Thyroid gland (tissue), 4 donors: ENCODE results near the gene LIFR.

Source experiments
- POLR2A ChIP-seq, 2 donors: fragments of 450-650 bp; IDR thresholded peaks; one replicate each; pipeline ENCODE4 v1.6.1; 2017; ENCODE audit warnings: antibody characterized with exemption in 2 of 2, mild to moderate bottlenecking in 2 of 2, moderate library complexity in 1 of 2
- TF ChIP-seq, protein P1 (sequence below), 6 experiments: fragments of 200-600 bp in 3 of 6; fragments of 450-650 bp in 3 of 6; sonication (generic) in 3 of 6; IDR thresholded peaks; one replicate each; pipeline ENCODE4 v1.5.1; 2016 to 2019; ENCODE audit warnings: antibody characterized with exemption in 6 of 6, mild to moderate bottlenecking in 2 of 6, inconsistent platforms in 1 of 6, moderate library complexity in 1 of 6

DNA sequence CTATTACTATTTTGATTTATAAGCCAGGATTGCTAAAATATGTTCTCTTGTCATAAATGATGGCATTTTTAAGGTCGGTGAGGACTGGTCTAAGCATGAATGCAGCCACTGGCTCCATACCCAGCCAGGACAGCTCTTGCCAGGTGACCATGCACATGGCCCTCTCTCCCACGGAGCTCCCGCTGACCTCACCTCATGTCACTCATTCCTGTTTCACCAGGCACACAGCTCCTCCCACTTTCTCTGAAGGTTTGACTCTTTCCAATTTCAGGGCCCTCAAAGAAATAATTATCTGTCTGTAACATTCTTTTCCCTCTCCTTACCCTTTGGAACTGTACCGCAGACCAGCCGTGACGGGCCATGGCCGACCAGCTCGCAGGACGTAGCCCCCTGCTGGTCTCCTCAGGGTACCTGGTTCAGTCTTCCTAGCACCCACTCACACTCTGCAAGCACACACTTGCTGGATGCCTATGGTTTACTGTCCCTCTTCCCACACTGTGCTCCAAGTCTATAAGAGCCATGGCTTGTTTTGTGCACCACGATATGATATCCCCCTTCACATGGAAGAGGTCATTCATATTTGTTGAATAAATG is 72.5 kb downstream of the LIFR start:
- TF ChIP-seq, protein P1, sequence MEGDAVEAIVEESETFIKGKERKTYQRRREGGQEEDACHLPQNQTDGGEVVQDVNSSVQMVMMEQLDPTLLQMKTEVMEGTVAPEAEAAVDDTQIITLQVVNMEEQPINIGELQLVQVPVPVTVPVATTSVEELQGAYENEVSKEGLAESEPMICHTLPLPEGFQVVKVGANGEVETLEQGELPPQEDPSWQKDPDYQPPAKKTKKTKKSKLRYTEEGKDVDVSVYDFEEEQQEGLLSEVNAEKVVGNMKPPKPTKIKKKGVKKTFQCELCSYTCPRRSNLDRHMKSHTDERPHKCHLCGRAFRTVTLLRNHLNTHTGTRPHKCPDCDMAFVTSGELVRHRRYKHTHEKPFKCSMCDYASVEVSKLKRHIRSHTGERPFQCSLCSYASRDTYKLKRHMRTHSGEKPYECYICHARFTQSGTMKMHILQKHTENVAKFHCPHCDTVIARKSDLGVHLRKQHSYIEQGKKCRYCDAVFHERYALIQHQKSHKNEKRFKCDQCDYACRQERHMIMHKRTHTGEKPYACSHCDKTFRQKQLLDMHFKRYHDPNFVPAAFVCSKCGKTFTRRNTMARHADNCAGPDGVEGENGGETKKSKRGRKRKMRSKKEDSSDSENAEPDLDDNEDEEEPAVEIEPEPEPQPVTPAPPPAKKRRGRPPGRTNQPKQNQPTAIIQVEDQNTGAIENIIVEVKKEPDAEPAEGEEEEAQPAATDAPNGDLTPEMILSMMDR (IDR thresholded peaks at IDR 0.05) = no peak
- no peak for TF ChIP-seq POLR2A (IDR thresholded peaks at IDR 0.05)
